K562 (cell line): Measurements from ENCODE around the gene DPH1. TPM values are rescaled to one million over a fixed set of nuclear protein-coding genes. Genes with fewer than 3 reads are reported as not detected.

Experiments
- ASH1L ChIP-seq: fragments of 450-650 bp; IDR thresholded peaks from 2 replicates; pipeline ENCODE4 v1.6.1; 2018; ENCODE audit warnings: borderline replicate concordance, mild to moderate bottlenecking, low read depth; ENCODE audit not compliant: partially characterized antibody
- CHD2 ChIP-seq: IDR thresholded peaks from 2 replicates; pipeline ENCODE4 v1.6.1; 2011; ENCODE audit warnings: low read depth, low read length
- FOXA3 ChIP-seq, 2 experiments: fragments of 450-650 bp in 1 of 2; sonication (generic) in 1 of 2; formaldehyde crosslinking; IDR thresholded peaks in 1 of 2; conservative IDR thresholded peaks in 1 of 2; 2 replicates each; pipeline versions ENCODE4 v1.4.0 to v1.8.0; 2020 to 2022; ENCODE audit warnings: mild to moderate bottlenecking in 2 of 2, missing genetic modification reagents in 1 of 2
- HNRNPL ChIP-seq: fragments of 200-400 bp; formaldehyde crosslinking; IDR thresholded peaks from 2 replicates; pipeline ENCODE4 v1.6.1; 2017; ENCODE audit warnings: low read depth, mild to moderate bottlenecking, low read length
- ILK ChIP-seq: fragments of 450-650 bp; IDR thresholded peaks from 2 replicates; pipeline ENCODE4 v1.6.1; 2016; ENCODE audit warnings: missing genetic modification characterization, low read depth, mild to moderate bottlenecking, missing compliant biosample characterization, moderate library complexity, borderline replicate concordance
- NFE2L1 ChIP-seq: fragments of 450-650 bp; IDR thresholded peaks from 2 replicates; pipeline ENCODE4 v1.6.1; 2016; ENCODE audit warnings: missing genetic modification characterization, low read depth, mild to moderate bottlenecking, missing compliant biosample characterization, moderate library complexity, borderline replicate concordance
- POU5F1 ChIP-seq: fragments of 150-350 bp; IDR thresholded peaks from 2 replicates; pipeline ENCODE4 v1.6.1; 2014; ENCODE audit warnings: borderline replicate concordance, low read length, low read depth, mild to moderate bottlenecking; ENCODE audit not compliant: partially characterized antibody
- RAD51 ChIP-seq: fragments of 450-650 bp; IDR thresholded peaks from 2 replicates; pipeline ENCODE4 v1.7.1; 2016; ENCODE audit warnings: low read depth, mild to moderate bottlenecking, borderline replicate concordance
- SNRNP70 ChIP-seq: fragments of 200-400 bp; formaldehyde crosslinking; optimal IDR thresholded peaks from 2 replicates; pipeline ENCODE3; 2017; ENCODE audit warnings: low read depth, low read length
- TBL1XR1 ChIP-seq, 2 experiments: IDR thresholded peaks; 2 replicates each; pipeline ENCODE4 v1.6.1; 2012; ENCODE audit warnings: improper control_type of control experiment in 2 of 2, low read length in 2 of 2, mild to moderate bottlenecking in 1 of 2
- ZNF140 ChIP-seq: fragments of 250-450 bp; sonication (Bioruptor Pico); IDR thresholded peaks from 2 replicates; pipeline ENCODE4 v1.8.0; 2021; ENCODE audit warnings: moderate library complexity, mild to moderate bottlenecking, inconsistent platforms
- ZNF354B ChIP-seq: fragments of 250-450 bp; sonication (Bioruptor Pico); IDR thresholded peaks from 2 replicates; pipeline ENCODE4 v1.4.0; 2020
- ZNF766 ChIP-seq: fragments of 200-800 bp; sonication (Bioruptor generic); conservative IDR thresholded peaks from 2 replicates; pipeline ENCODE4 v1.6.1; 2016; ENCODE audit warnings: missing genetic modification characterization, missing compliant biosample characterization
- ZSCAN32 ChIP-seq: fragments of 450-650 bp; formaldehyde crosslinking; IDR thresholded peaks from 2 replicates; pipeline ENCODE4 v1.4.0; 2020; ENCODE audit warnings: mild to moderate bottlenecking, moderate library complexity
- polyA plus RNA-seq, 8 experiments: library from polyadenylated mRNA; depleted of rRNA in 4 of 8; stranded (reverse) in 5 of 8; unstranded in 3 of 8; fragments of >200 nt; fragmentation: Nextera tagmentation in 2 of 8; fragmentation: Illumina TruSeq in 1 of 8; extraction: Ambion mirVana in 2 of 8; extraction: Trizol in 1 of 8; gene quantifications; 2 replicates each; pipeline versions ENCODE4 v1.2.1 to v1.2.3, GENCODE V29; 2011 to 2014; ENCODE audit warnings: inconsistent platforms in 1 of 8, missing spikeins in 1 of 8
- total RNA-seq, 7 experiments: library from RNA; depleted of rRNA in 6 of 7; stranded (reverse); fragments of >200 nt in 6 of 7; fragmentation: Illumina TruSeq in 2 of 7; extraction: Trizol in 2 of 7; gene quantifications; 2 replicates each; pipeline versions ENCODE4 v1.2.1 to v1.2.3, GENCODE V29; 2011 to 2021; ENCODE audit warnings: low replicate concordance in 1 of 7
- TF ChIP-seq, protein P1 (sequence below): sonication (generic); formaldehyde crosslinking; IDR thresholded peaks from 2 replicates; pipeline ENCODE4 v1.8.0; 2022; ENCODE audit warnings: missing genetic modification reagents, mild to moderate bottlenecking, moderate library complexity, borderline replicate concordance
- TF ChIP-seq, protein P2 (sequence below), 2 experiments: fragments of 450-650 bp; IDR thresholded peaks; 2 replicates each; pipeline ENCODE4 v1.6.1; 2018; ENCODE audit warnings: mild to moderate bottlenecking in 2 of 2, low read depth in 1 of 2; ENCODE audit not compliant: partially characterized antibody in 2 of 2
- TF ChIP-seq, protein P3 (sequence below): fragments of 450-650 bp; IDR thresholded peaks from 2 replicates; pipeline ENCODE4 v1.6.1; 2017; ENCODE audit warnings: antibody characterized with exemption
- TF ChIP-seq, protein P4 (sequence below), 2 experiments: fragments of 250-450 bp in 1 of 2; fragments of 450-650 bp in 1 of 2; sonication (Bioruptor Pico) in 1 of 2; IDR thresholded peaks; 2 replicates each; pipeline versions ENCODE4 v1.6.1 to v1.8.0; 2016 to 2021; ENCODE audit warnings: mild to moderate bottlenecking in 2 of 2, moderate library complexity in 2 of 2, missing compliant biosample characterization in 1 of 2, missing genetic modification characterization in 1 of 2

Gene DPH1
- total and polyA plus RNA-seq, 9 of the 15 experiments (the other 6 are each of a cell fraction or from before 2014, with no cell fraction given): 0.42 to 40.6 (median 20.2) TPM

GRCh38 chr17:2029911-2030778 is at the start of gene DPH1 (continued):
- TF ChIP-seq, protein P1, sequence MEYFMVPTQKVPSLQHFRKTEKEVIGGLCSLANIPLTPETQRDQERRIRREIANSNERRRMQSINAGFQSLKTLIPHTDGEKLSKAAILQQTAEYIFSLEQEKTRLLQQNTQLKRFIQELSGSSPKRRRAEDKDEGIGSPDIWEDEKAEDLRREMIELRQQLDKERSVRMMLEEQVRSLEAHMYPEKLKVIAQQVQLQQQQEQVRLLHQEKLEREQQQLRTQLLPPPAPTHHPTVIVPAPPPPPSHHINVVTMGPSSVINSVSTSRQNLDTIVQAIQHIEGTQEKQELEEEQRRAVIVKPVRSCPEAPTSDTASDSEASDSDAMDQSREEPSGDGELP (CRISPR knock-in tag): peak; percentile 93
- TF ChIP-seq CHD2: no peak
- no peak for TF ChIP-seq HNRNPL
- TF ChIP-seq ZSCAN32 (CRISPR knock-in tag): no peak
- TF ChIP-seq, protein P2, sequence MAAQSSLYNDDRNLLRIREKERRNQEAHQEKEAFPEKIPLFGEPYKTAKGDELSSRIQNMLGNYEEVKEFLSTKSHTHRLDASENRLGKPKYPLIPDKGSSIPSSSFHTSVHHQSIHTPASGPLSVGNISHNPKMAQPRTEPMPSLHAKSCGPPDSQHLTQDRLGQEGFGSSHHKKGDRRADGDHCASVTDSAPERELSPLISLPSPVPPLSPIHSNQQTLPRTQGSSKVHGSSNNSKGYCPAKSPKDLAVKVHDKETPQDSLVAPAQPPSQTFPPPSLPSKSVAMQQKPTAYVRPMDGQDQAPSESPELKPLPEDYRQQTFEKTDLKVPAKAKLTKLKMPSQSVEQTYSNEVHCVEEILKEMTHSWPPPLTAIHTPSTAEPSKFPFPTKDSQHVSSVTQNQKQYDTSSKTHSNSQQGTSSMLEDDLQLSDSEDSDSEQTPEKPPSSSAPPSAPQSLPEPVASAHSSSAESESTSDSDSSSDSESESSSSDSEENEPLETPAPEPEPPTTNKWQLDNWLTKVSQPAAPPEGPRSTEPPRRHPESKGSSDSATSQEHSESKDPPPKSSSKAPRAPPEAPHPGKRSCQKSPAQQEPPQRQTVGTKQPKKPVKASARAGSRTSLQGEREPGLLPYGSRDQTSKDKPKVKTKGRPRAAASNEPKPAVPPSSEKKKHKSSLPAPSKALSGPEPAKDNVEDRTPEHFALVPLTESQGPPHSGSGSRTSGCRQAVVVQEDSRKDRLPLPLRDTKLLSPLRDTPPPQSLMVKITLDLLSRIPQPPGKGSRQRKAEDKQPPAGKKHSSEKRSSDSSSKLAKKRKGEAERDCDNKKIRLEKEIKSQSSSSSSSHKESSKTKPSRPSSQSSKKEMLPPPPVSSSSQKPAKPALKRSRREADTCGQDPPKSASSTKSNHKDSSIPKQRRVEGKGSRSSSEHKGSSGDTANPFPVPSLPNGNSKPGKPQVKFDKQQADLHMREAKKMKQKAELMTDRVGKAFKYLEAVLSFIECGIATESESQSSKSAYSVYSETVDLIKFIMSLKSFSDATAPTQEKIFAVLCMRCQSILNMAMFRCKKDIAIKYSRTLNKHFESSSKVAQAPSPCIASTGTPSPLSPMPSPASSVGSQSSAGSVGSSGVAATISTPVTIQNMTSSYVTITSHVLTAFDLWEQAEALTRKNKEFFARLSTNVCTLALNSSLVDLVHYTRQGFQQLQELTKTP (IDR thresholded peaks at IDR 0.05; ENCODE audit: low read depth in 1 of 2, partially characterized antibody in 2 of 2): no peak
- TF ChIP-seq TBL1XR1 (IDR thresholded peaks at IDR 0.05; ENCODE audit: low read length in 2 of 2): no peak
- TF ChIP-seq NFE2L1: no peak
- peak; percentile 76 for TF ChIP-seq RAD51
- no peak for TF ChIP-seq ASH1L
- TF ChIP-seq SNRNP70: no peak
- TF ChIP-seq, protein P3, sequence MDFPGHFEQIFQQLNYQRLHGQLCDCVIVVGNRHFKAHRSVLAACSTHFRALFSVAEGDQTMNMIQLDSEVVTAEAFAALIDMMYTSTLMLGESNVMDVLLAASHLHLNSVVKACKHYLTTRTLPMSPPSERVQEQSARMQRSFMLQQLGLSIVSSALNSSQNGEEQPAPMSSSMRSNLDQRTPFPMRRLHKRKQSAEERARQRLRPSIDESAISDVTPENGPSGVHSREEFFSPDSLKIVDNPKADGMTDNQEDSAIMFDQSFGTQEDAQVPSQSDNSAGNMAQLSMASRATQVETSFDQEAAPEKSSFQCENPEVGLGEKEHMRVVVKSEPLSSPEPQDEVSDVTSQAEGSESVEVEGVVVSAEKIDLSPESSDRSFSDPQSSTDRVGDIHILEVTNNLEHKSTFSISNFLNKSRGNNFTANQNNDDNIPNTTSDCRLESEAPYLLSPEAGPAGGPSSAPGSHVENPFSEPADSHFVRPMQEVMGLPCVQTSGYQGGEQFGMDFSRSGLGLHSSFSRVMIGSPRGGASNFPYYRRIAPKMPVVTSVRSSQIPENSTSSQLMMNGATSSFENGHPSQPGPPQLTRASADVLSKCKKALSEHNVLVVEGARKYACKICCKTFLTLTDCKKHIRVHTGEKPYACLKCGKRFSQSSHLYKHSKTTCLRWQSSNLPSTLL: no peak
- no peak for TF ChIP-seq ILK (tag)
- no peak for TF ChIP-seq ZNF766 (CRISPR knock-in tag)
- no peak for TF ChIP-seq ZNF354B (CRISPR knock-in tag)
- no peak for TF ChIP-seq POU5F1
- TF ChIP-seq ZNF140: no peak
- TF ChIP-seq, protein P4, sequence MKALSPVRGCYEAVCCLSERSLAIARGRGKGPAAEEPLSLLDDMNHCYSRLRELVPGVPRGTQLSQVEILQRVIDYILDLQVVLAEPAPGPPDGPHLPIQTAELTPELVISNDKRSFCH (CRISPR knock-in tag; IDR thresholded peaks at IDR 0.05): no peak
- TF ChIP-seq, protein P4 (tag; IDR thresholded peaks at IDR 0.05): no peak
- 0 out of 4 replicates have a peak, but pooled peaks of 1 of the 2 experiments have one; percentile 18 for TF ChIP-seq FOXA3 (CRISPR knock-in tag; conservative IDR thresholded peaks at IDR 0.05 in 1 of 2, IDR thresholded peaks at IDR 0.05 in 1 of 2)
